ENCODE measurements around the gene NAA60.
"Not testable (repeated sequence)": the region's sequence is repeated elsewhere in the genome, so short reads cannot be mapped to it uniquely, and the experiment has no call there.

The NAA60 gene

GRCh38 chr16:3461151-3461550 lies 17.7 kb downstream of the NAA60 start:
- peak; percentile 43 for DNase-seq (ENCODE audit: low spot score)

GRCh38 chr16:3465301-3465700 lies 21.8 kb downstream of the NAA60 start:
- DNase-seq (ENCODE audit: low spot score) = no peak

- no peak for DNase-seq (ENCODE audit: low spot score)
These were observed 22.6 kb downstream of the NAA60 start for GRCh38 chr16:3465911-3466584.

GRCh38 chr16:3467182-3467581 lies 23.7 kb downstream of the NAA60 start:
- no peak for DNase-seq (ENCODE audit: low spot score)

GRCh38 chr16:3467921-3468320 lies 24.4 kb downstream of the NAA60 start:
- peak; percentile 79 for DNase-seq (ENCODE audit: low spot score)

GRCh38 chr16:3468501-3468900 lies 25.0 kb downstream of the NAA60 start:
- DNase-seq (ENCODE audit: low spot score) = no peak

- DNase-seq (ENCODE audit: low spot score) = no peak
These were observed 26.3 kb downstream of the NAA60 start for GRCh38 chr16:3469736-3470135.

GRCh38 chr16:3470723-3471122 lies 27.2 kb downstream of the NAA60 start:
- no peak for DNase-seq (ENCODE audit: low spot score)

GRCh38 chr16:3471518-3472176 lies 28.2 kb downstream of the NAA60 start:
- DNase-seq (ENCODE audit: low spot score) = no peak

GRCh38 chr16:3472878-3473595 lies 29.6 kb downstream of the NAA60 start:
- no peak for DNase-seq (ENCODE audit: low spot score)

- DNase-seq (ENCODE audit: low spot score) = not testable (repeated sequence)
These were observed 30.1 kb downstream of the NAA60 start for GRCh38 chr16:3473596-3473943.

- no peak for DNase-seq (ENCODE audit: low spot score)
These were observed 30.8 kb downstream of the NAA60 start for GRCh38 chr16:3474136-3474779.

GRCh38 chr16:3474870-3475269 lies 31.4 kb downstream of the NAA60 start:
- not testable (repeated sequence) for DNase-seq (ENCODE audit: low spot score)

- no peak for DNase-seq (ENCODE audit: low spot score)
These were observed 32.3 kb downstream of the NAA60 start for GRCh38 chr16:3475604-3476375.

GRCh38 chr16:3476409-3476808 lies 32.9 kb downstream of the NAA60 start:
- DNase-seq (ENCODE audit: low spot score) = no peak

- no peak for DNase-seq (ENCODE audit: low spot score)
These were observed 34.9 kb downstream of the NAA60 start for GRCh38 chr16:3478242-3478925.

- no peak for DNase-seq (ENCODE audit: low spot score)
These were observed 36.3 kb downstream of the NAA60 start for GRCh38 chr16:3479654-3480216.

GRCh38 chr16:3480901-3481695 lies 37.6 kb downstream of the NAA60 start:
- no peak for DNase-seq (ENCODE audit: low spot score)

GRCh38 chr16:3481696-3482658 lies 38.5 kb downstream of the NAA60 start:
- no peak for DNase-seq (ENCODE audit: low spot score)

All from NAMALWA (cell line).